A549 (cell line): ENCODE measurements around the gene MTERF1. TPM values are rescaled to one million over a fixed set of nuclear protein-coding genes. Genes with fewer than 3 reads are reported as not detected.

ENCODE experiments used
- ATAC-seq, 2 experiments: fragments of 200-7000 bp in 1 of 2; fragments of >200 bp in 1 of 2; cut with Nextera tagmentation in 1 of 2; cut with Tn5 transposase in 1 of 2; 3 replicates each; pipeline versions ENCODE4 v1.8.0 to v1.9.1; 2018 to 2020; ENCODE audit warnings: mild to moderate bottlenecking in 1 of 2, moderate library complexity in 1 of 2
- CTCF ChIA-PET: fragments of 300-600 bp; sonication (Branson Sonifier 250); formaldehyde crosslinking; extraction: SDS; loops from one replicate; lab custom pipeline; 2021; ENCODE audit warnings: antibody characterized with exemption, inconsistent platforms; lab: Yijun Ruan, JAX
- POLR2A ChIA-PET: fragments of 350-600 bp; formaldehyde crosslinking; extraction: SDS; loops from one replicate; lab custom pipeline; 2021; ENCODE audit warnings: antibody characterized with exemption, inconsistent platforms; lab: Yijun Ruan, JAX
- DNase-seq, 2 experiments: peaks; one replicate each; pipeline versions ENCODE4 v3.0.0 to v3.0.0-alpha.2; 2011 to 2016; ENCODE audit warnings: low read depth in 1 of 2, low spot score in 1 of 2
- FAIRE-seq: peaks from 2 replicates; lab custom pipeline; 2011; peaks lifted over from hg19 to GRCh38; lab: Jason Lieb, UNC
- H3K27ac ChIP-seq, 2 experiments: fragments of >200 bp; sonication (Bioruptor Twin); formaldehyde crosslinking; 3 replicates each; pipeline ENCODE4 v1.5.1; 2016 to 2017
- H3K4me1 ChIP-seq: fragments of >200 bp; sonication (Bioruptor Twin); formaldehyde crosslinking; 3 replicates; pipeline ENCODE4 v1.6.1; 2016
- H3K4me2 ChIP-seq: fragments of >200 bp; sonication (Bioruptor Twin); formaldehyde crosslinking; 3 replicates; pipeline ENCODE4 v1.6.1; 2016
- H3K4me3 ChIP-seq: fragments of >200 bp; sonication (Bioruptor Twin); formaldehyde crosslinking; 3 replicates; pipeline ENCODE4 v1.5.1; 2016
- H3K9me3 ChIP-seq: fragments of >200 bp; sonication (Bioruptor Twin); formaldehyde crosslinking; 3 replicates; pipeline ENCODE4 v1.6.1; 2016
- ATOH8 ChIP-seq: fragments of 250-450 bp; sonication (Bioruptor Pico); IDR thresholded peaks from 2 replicates; pipeline ENCODE4 v1.5.0; 2020; ENCODE audit warnings: low read depth, mild to moderate bottlenecking, moderate library complexity
- CHD2 ChIP-seq: fragments of 150-350 bp; IDR thresholded peaks from 2 replicates; pipeline ENCODE4 v1.6.1; 2014; ENCODE audit warnings: low read length; ENCODE audit not compliant: partially characterized antibody
- CHD4 ChIP-seq: fragments of 200-600 bp; sonication (generic); IDR thresholded peaks from 2 replicates; pipeline ENCODE4 v1.6.1; 2016; ENCODE audit warnings: antibody characterized with exemption, mild to moderate bottlenecking, borderline replicate concordance
- EHMT2 ChIP-seq: fragments of 200-600 bp; sonication (generic); IDR thresholded peaks from 2 replicates; pipeline ENCODE4 v1.6.1; 2016; ENCODE audit warnings: antibody characterized with exemption, low read depth, mild to moderate bottlenecking, moderate library complexity
- EP300 ChIP-seq, 2 experiments: fragments of >200 bp; sonication (Bioruptor Twin); formaldehyde crosslinking; IDR thresholded peaks; 2 replicates in 1 of 2; 3 replicates in 1 of 2; pipeline ENCODE4 v1.6.1; 2016 to 2017
- ESRRA ChIP-seq: fragments of 150-350 bp; IDR thresholded peaks from 2 replicates; pipeline ENCODE4 v1.6.1; 2014; ENCODE audit warnings: mild to moderate bottlenecking, low read length, borderline replicate concordance
- FOSL2 ChIP-seq, 2 experiments: fragments of 450-650 bp in 1 of 2; fragments of >200 bp in 1 of 2; sonication (Bioruptor Twin) in 1 of 2; formaldehyde crosslinking; IDR thresholded peaks; 2 replicates each; pipeline versions ENCODE4 v1.5.0 to v1.6.1; 2016 to 2020; ENCODE audit warnings: mild to moderate bottlenecking in 1 of 2, moderate library complexity in 1 of 2
- GATA3 ChIP-seq: IDR thresholded peaks from 2 replicates; pipeline ENCODE4 v1.6.1; 2012; ENCODE audit warnings: borderline replicate concordance
- HDAC2 ChIP-seq: fragments of 200-600 bp; sonication (generic); IDR thresholded peaks from 2 replicates; pipeline ENCODE4 v1.6.1; 2016
- HES2 ChIP-seq: fragments of >200 bp; sonication (Bioruptor Twin); formaldehyde crosslinking; IDR thresholded peaks from 2 replicates; pipeline ENCODE4 v1.6.1; 2016
- HEYL ChIP-seq: fragments of 250-450 bp; sonication (Bioruptor Pico); IDR thresholded peaks from 2 replicates; pipeline ENCODE4 v1.8.0; 2021; ENCODE audit warnings: mild to moderate bottlenecking, moderate library complexity
- HOXA7 ChIP-seq: fragments of 250-450 bp; sonication (Bioruptor Pico); IDR thresholded peaks from 2 replicates; pipeline ENCODE4 v1.5.0; 2020; ENCODE audit warnings: mild to moderate bottlenecking, moderate library complexity
- HOXB13 ChIP-seq: fragments of 250-450 bp; sonication (Bioruptor Pico); IDR thresholded peaks from 2 replicates; pipeline ENCODE4 v1.5.0; 2020; ENCODE audit warnings: low read depth, mild to moderate bottlenecking, moderate library complexity
- HOXB5 ChIP-seq: fragments of 250-450 bp; sonication (Bioruptor Pico); IDR thresholded peaks from 2 replicates; pipeline ENCODE4 v1.5.0; 2020; ENCODE audit warnings: mild to moderate bottlenecking, moderate library complexity
- MAX ChIP-seq: IDR thresholded peaks from 2 replicates; pipeline ENCODE4 v1.6.1; 2012
- MAZ ChIP-seq: fragments of 150-350 bp; IDR thresholded peaks from 2 replicates; pipeline ENCODE4 v1.6.1; 2014; ENCODE audit warnings: antibody characterized with exemption, low read depth, low read length, borderline replicate concordance
- NFE2L2 ChIP-seq: fragments of 150-350 bp; conservative IDR thresholded peaks from 2 replicates; pipeline ENCODE4 v1.6.1; 2014; ENCODE audit warnings: low read length
- NR3C1 ChIP-seq: fragments of >200 bp; sonication (Bioruptor Twin); formaldehyde crosslinking; IDR thresholded peaks from 3 replicates; pipeline ENCODE4 v1.6.1; 2017
- PBX3 ChIP-seq: IDR thresholded peaks from 2 replicates; pipeline ENCODE4 v1.6.1; 2012
- PHF8 ChIP-seq: fragments of 200-600 bp; sonication (generic); IDR thresholded peaks from 2 replicates; pipeline ENCODE4 v1.6.1; 2016; ENCODE audit warnings: low read depth, mild to moderate bottlenecking, antibody characterized with exemption, moderate library complexity, borderline replicate concordance
- POLR2AphosphoS2 ChIP-seq: conservative IDR thresholded peaks from 2 replicates; pipeline ENCODE4 v1.6.1; 2012; ENCODE audit warnings: low read length, improper control_type of control experiment, inconsistent platforms
- RARB ChIP-seq: fragments of 250-450 bp; sonication (Bioruptor Pico); IDR thresholded peaks from 2 replicates; pipeline ENCODE4 v1.8.0; 2021; ENCODE audit warnings: mild to moderate bottlenecking, moderate library complexity
- RCOR1 ChIP-seq: fragments of 150-350 bp; IDR thresholded peaks from 2 replicates; pipeline ENCODE4 v1.6.1; 2014; ENCODE audit warnings: antibody characterized with exemption, low read length, low read depth
- RNF2 ChIP-seq: fragments of 200-600 bp; sonication (generic); IDR thresholded peaks from 2 replicates; pipeline ENCODE4 v1.6.1; 2016; ENCODE audit warnings: low read depth, mild to moderate bottlenecking, antibody characterized with exemption, moderate library complexity, borderline replicate concordance
- SMC3 ChIP-seq: fragments of >200 bp; sonication (Bioruptor Twin); formaldehyde crosslinking; IDR thresholded peaks from 3 replicates; pipeline ENCODE4 v1.6.1; 2018; ENCODE audit warnings: inconsistent platforms
- SREBF2 ChIP-seq: fragments of 450-650 bp; IDR thresholded peaks from 2 replicates; pipeline ENCODE4 v1.6.1; 2014; ENCODE audit warnings: mild to moderate bottlenecking, moderate library complexity
- USF2 ChIP-seq: fragments of 450-650 bp; IDR thresholded peaks from 2 replicates; pipeline ENCODE4 v1.6.1; 2014; ENCODE audit warnings: antibody characterized with exemption
- ZC3H11A ChIP-seq: fragments of 450-650 bp; IDR thresholded peaks from 2 replicates; pipeline ENCODE4 v1.6.1; 2014; ENCODE audit warnings: antibody characterized with exemption, mild to moderate bottlenecking
- WGBS: methylation state at CpG from one replicate; pipeline ENCODE4 v1.1.6; 2017; ENCODE audit errors: missing lambda C conversion rate; 5-methylcytosine and 5-hydroxymethylcytosine counted together
- polyA plus RNA-seq, 4 experiments: library from polyadenylated mRNA; depleted of rRNA in 3 of 4; stranded (reverse); fragments of >200 nt; fragmentation: RNase III in 1 of 4; extraction: RNeasy Plus Mini Kit Qiagen cat#74134 plus additional on column Dnase treatment in 1 of 4; gene quantifications; 2 replicates in 3 of 4; 3 replicates in 1 of 4; pipeline ENCODE4 v1.2.3, GENCODE V29; 2011 to 2017

Gene MTERF1
- polyA plus RNA-seq, 2 of the 4 experiments (the other 2 are of a cell fraction), result 12.8 to 20.1 TPM

GRCh38 chr7:91846436-91846835 lies 34.1 kb downstream of the MTERF1 start:
- H3K9me3 ChIP-seq, result no peaks in the 10 kb centered on the region
- DNase-seq, result no peak
- FAIRE-seq, result no peak
- H3K4me3 ChIP-seq, result no peak overlapping the region
- no peak overlapping the region for H3K27ac ChIP-seq
- ChIA-PET CTCF (interaction anchor here (1.1 to 1.8 kb wide), 2 partner anchors 8 to 16 kb away, joined by 3 to 4 read pairs; no protein-coding TSS in a partner anchor), POLR2A (no interaction called here)
- H3K4me2 ChIP-seq, result no peak overlapping the region
- no peak for TF ChIP-seq MAX
- TF ChIP-seq CHD4, result no peak
- no peak for TF ChIP-seq RARB (CRISPR knock-in tag)
- TF ChIP-seq CHD2, result no peak
- TF ChIP-seq PHF8, result no peak
- TF ChIP-seq SREBF2, result no peak
- TF ChIP-seq HOXB13 (CRISPR knock-in tag), result no peak
- no peak for TF ChIP-seq HOXB5 (CRISPR knock-in tag)
- TF ChIP-seq ESRRA, result no peak
- no peak for TF ChIP-seq RNF2
- no peak for TF ChIP-seq PBX3
- TF ChIP-seq NR3C1, result no peak
- no peak for TF ChIP-seq HEYL (CRISPR knock-in tag)
- no peak for TF ChIP-seq HES2
- TF ChIP-seq SMC3, result no peak
- TF ChIP-seq HDAC2, result no peak
- TF ChIP-seq EP300 (IDR thresholded peaks at IDR 0.05), result no peak
- no peak for TF ChIP-seq HOXA7
- no peak for TF ChIP-seq EHMT2
- TF ChIP-seq USF2, result no peak
- ATAC-seq, result no peak
- H3K4me1 ChIP-seq, result peaks cover 9% of the 10 kb centered on the region; the same call in 2 of the 3 replicates

- ChIA-PET CTCF (interaction anchor here (0.6 to 1.8 kb wide), 4 partner anchors 13 to 795 kb away, joined by 3 to 10 read pairs (median 3); partner anchors contain the start of gene GATAD1), POLR2A (no interaction called here)
- no peak overlapping the region for H3K4me2 ChIP-seq
- TF ChIP-seq GATA3 (no peak), ATOH8 (CRISPR knock-in tag) (no peak)
- H3K27ac ChIP-seq, result no peak overlapping the region
- no peak overlapping the region for H3K4me3 ChIP-seq
- DNase-seq, result no peak
- WGBS, result 11% methylated on average over 2 of the region's 2 CpGs
- no peaks in the 10 kb centered on the region for H3K9me3 ChIP-seq
- ATAC-seq, result no peak
- H3K4me1 ChIP-seq, result no peaks in the 10 kb centered on the region
- FAIRE-seq, result no peak
Measured at GRCh38 chr7:91843831-91844230, 36.7 kb downstream of the MTERF1 start.

GRCh38 chr7:91838439-91838838 lies 42.1 kb downstream of the MTERF1 start:
- CTCF ChIA-PET, result interaction anchor here (0.8 to 1.2 kb wide), 2 partner anchors 8 to 9 kb away, joined by 4 to 5 read pairs; no protein-coding TSS in a partner anchor
- POLR2A ChIA-PET, result no interaction called here
- Histone ChIP-seq H3K4me2 (no peak overlapping the region), H3K27ac (no peak overlapping the region), H3K9me3 (no peaks in the 10 kb centered on the region), H3K4me3 (no peak overlapping the region), H3K4me1 (no peaks in the 10 kb centered on the region)
- FAIRE-seq, result no peak
- 54% methylated on average over 2 of the region's 2 CpGs for WGBS
- ATAC-seq, result no peak
- DNase-seq, result no peak
- TF ChIP-seq POLR2AphosphoS2 (no peak), NR3C1 (no peak), FOSL2 (IDR thresholded peaks at IDR 0.05) (no peak), FOSL2 (CRISPR knock-in tag; IDR thresholded peaks at IDR 0.05) (no peak), SREBF2 (no peak), ESRRA (no peak), ZC3H11A (no peak), CHD2 (no peak), PBX3 (no peak), USF2 (no peak), CHD4 (no peak), NFE2L2 (no peak), ATOH8 (CRISPR knock-in tag) (no peak), MAZ (no peak), RCOR1 (no peak)
